Measurements from ENCODE around the gene ZCCHC24.

Gene ZCCHC24

DNA sequence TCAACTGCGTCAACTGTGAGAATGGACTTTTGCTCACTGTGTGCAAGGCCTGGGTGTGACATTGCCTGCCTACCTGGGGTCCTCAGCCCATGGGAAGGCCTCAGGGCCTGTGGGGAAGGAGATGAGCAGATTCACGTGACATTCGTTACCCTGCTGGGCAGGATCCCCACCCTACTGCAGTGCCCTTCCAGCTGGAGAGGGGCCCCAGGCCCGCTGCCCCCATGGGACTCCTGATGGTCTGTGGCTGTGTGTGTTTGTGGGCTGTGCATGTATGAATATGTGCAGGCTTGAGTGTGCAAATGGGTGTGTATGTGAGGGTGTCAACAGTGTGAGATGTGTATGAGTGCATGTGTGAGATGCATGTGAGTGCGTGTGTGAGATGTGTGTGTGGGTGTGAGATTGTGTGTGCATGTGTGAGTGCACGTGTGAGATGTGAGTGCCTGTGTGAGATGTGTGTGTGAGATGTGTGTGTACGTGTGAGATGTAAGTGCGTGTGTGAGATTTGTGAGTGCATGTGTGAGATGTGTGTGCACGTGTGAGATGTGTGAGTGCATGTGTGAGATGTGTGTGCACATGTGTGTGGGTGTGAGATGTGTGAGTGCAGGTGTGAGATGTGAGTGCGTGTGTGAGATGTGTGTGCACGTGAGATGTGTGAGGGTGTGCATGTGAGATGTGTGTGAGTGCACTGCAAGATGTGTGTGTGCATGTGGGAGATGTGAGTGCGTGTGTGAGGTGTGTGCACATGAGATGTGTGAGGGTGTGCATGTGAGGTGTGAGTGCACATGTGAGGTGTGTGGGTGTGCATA is 68.5 kb downstream of the ZCCHC24 start:
- no peak for DNase-seq (ENCODE audit: low read depth)
- TF ChIP-seq, protein P1, sequence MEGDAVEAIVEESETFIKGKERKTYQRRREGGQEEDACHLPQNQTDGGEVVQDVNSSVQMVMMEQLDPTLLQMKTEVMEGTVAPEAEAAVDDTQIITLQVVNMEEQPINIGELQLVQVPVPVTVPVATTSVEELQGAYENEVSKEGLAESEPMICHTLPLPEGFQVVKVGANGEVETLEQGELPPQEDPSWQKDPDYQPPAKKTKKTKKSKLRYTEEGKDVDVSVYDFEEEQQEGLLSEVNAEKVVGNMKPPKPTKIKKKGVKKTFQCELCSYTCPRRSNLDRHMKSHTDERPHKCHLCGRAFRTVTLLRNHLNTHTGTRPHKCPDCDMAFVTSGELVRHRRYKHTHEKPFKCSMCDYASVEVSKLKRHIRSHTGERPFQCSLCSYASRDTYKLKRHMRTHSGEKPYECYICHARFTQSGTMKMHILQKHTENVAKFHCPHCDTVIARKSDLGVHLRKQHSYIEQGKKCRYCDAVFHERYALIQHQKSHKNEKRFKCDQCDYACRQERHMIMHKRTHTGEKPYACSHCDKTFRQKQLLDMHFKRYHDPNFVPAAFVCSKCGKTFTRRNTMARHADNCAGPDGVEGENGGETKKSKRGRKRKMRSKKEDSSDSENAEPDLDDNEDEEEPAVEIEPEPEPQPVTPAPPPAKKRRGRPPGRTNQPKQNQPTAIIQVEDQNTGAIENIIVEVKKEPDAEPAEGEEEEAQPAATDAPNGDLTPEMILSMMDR (conservative IDR thresholded peaks at IDR 0.05; ENCODE audit: low read length): no peak
- no peak overlapping the region for H3K4me3 ChIP-seq (ENCODE audit: low read length)

DNA sequence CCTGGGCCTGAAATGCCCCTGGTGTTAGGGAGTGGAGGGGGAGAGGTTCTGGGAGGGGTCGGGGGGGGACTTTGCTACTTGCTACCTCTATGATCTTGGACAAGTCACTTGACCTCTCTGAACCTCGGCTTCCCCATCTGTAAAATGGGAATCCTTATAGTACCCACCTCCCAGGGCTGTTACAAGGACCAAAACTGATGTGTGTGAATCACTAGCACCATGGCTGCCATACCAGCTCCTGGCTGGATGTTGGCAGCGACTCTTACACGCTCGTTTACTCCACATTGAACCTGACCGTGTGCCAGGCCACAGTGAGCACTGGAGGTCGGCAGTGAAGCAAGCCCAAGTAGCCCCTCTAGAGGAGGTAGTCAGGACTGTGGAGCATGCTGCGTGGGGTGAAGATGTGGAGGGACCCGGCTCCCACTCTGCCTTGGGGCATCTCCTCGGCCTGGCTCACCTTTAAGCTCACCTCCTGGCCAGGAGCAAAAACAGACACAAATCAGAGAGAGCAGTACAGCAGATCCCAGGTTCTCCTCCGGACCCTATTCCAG is 69.3 kb downstream of the ZCCHC24 start:
- TF ChIP-seq, protein P1 (conservative IDR thresholded peaks at IDR 0.05; ENCODE audit: low read length): no peak
- no peak for DNase-seq (ENCODE audit: low read depth)
- no peak overlapping the region for H3K4me3 ChIP-seq (ENCODE audit: low read length)

DNA sequence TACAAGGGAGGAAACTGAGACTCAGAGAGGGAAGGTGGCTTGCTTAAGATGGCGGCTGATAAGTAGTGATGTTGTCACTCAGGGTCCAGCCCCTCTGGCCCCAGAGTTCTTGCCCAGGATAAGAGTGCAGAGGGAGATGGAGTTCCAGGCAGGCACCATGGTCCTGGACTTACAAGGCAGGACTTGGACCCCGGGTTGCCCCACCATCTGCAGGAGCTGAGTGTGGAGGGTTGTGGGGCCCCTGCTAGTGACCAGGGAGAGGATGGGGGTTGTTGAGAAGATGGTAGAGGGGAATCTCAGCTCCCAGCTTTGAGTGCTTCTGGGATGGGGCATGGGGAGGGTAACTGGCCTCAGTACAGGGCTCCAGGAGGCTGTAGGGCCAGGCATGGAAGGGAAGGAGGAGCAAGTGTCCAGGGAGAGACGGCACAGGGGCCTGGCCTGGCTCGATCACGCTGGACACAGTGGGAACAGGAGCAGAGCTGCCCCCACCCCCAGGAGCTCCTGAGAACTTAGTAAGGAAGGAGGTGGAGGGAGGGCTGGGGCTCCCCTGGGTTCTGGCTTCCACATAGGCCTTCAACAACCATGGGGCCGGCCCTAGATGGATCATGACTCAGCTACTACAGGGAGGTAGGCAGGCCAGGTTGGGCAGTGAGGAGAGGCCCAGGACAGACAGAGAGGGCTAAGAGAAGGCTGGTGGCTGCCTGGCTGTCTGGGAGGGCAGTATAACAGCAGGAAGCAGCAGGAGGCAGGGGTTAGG is 69.9 kb downstream of the ZCCHC24 start:
- H3K4me3 ChIP-seq (ENCODE audit: low read length): no peak overlapping the region
- TF ChIP-seq, protein P1 (conservative IDR thresholded peaks at IDR 0.05; ENCODE audit: low read length): no peak
- DNase-seq (ENCODE audit: low read depth): peak; percentile 42

DNA sequence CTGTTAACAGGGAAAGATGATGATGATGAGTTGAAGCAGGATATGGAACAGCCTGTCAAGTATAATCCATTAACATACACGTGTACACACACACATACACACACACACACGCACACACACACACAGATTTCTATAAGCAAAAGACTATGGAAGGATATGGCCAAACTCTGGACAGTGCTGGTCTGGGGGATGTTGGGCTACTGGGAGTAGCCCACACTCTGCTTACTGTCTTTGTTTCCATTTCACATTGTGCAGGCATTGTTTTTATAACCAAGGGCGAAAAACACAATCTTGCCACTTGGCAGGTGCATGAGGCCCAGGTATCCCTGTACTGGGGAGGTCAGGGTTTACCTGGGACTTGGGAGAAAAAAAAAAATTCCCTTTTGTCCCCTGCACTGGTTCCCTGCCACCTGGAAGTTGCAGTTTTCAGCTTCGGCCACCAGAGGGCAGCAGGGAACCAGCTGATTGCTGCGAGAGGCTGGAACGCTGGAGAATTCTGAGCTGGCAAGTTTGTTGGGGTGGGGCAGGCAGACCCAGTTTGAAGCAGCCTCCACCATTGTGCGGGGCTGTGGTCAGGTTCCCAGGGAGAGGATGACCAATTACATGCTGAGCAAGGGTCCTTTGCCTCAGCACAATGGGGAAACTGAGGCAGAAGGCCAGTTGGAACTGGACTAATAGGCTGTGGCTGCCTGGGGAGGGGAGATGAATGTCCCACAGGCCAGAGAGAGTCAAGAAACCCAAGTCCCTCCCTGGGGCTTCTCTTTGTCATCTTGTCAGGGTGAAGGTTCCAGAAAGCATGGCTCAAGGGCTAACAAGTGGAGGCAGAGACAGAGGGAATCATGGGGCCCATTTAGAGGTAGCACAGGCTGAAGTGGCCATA is 70.9 kb downstream of the ZCCHC24 start:
- DNase-seq (ENCODE audit: low read depth): peak; percentile 68
- H3K4me3 ChIP-seq (ENCODE audit: low read length): no peak overlapping the region
- TF ChIP-seq, protein P1 (conservative IDR thresholded peaks at IDR 0.05; ENCODE audit: low read length): peak; percentile 95

DNA sequence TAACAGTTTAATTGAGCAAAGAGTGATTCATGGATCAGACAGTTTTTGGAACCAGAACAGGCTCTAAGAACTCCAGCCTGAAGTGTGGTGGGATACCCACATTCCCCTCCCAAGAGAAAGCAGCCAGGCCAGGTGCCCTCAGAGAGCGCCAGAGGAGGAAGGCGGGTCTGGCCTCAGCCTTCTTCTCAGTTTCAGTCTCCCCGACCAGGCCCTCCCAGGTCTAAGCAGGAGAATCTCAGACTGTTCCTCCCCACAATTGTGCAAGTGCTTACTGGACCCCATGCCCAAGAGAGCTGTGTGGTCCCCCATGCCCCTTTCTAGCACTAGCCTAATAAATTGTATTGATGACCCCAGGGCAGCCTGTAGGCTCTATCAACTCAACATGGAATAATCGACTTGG is 72.6 kb downstream of the ZCCHC24 start:
- TF ChIP-seq, protein P1 (conservative IDR thresholded peaks at IDR 0.05; ENCODE audit: low read length): no peak
- no peak for DNase-seq (ENCODE audit: low read depth)

DNA sequence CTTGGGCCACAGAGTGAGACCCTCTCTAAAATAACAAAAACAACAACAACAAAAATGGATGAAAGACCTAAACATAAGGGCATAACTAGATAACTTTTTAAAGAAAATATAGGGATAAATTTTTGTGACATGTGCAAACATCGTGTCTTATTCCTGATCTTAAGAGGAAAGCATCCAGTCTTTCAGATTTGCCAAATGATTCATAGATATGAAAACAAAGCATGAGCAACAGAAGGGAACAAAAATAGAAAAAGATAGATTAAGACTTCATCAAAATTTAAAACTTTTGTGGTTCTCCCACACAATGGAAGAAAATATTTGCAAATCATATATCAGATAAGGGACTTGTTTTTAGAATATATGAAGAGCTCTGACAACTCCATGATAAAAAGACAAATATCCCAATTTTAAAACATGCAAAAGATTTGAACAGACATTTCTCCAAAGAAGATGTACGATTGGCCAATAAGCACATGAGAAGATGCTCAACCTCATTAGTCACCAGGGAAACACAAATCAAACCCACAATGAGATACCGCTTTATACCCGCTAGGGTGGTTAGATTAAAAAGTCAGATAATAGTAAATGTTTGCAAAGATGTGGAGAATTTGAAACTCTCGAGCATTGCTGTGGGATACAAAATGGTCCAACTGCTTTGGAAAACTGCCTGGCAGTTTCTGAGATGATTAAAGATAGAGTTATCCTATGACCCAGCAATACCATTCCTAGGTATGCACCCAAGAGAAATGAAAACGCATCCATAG is 77.8 kb downstream of the ZCCHC24 start:
- TF ChIP-seq, protein P1 (conservative IDR thresholded peaks at IDR 0.05; ENCODE audit: low read length): no peak
- H3K4me3 ChIP-seq (ENCODE audit: low read length): no peak overlapping the region
- peak; percentile 48 for DNase-seq (ENCODE audit: low read depth)

More for the DNA sequence above, 72.6 kb downstream of the ZCCHC24 start:
- no peak overlapping the region for H3K4me3 ChIP-seq (ENCODE audit: low read length)
